Measurements from ENCODE around the gene LAIR1.
"Not testable (repeated sequence)": the region's sequence is repeated elsewhere in the genome, so short reads cannot be mapped to it uniquely, and the experiment has no call there.

The LAIR1 gene

GRCh38 chr19:54375181-54375938 is 10.6 kb upstream of the LAIR1 start:
- peak; percentile 29 for DNase-seq

GRCh38 chr19:54373781-54374631 is 9.3 kb upstream of the LAIR1 start:
- no peak for DNase-seq

DNA sequence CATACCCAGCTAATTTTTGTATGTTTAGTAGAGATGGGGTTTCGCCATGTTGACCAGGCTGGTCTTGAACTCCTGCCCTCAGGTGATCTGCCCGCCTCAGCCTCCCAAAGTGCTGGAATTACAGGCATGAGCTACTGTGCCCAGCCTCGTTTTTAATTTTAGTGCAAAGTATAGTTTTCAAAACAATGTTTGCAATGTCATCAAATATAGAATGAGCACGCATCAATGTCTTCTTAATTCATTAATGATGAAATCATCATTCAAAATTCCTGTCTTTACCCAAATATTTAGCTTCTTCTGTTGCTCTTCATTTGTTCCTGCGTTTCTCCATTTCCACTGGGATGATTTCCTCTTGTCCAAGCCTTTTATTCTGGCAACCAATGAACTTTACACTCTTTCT is 6.7 kb upstream of the LAIR1 start:
- DNase-seq, result not testable (repeated sequence)

GRCh38 chr19:54370434-54370796 is 5.7 kb upstream of the LAIR1 start:
- DNase-seq, result peak; percentile 66

- DNase-seq, result not testable (repeated sequence)
Observed at GRCh38 chr19:54369688-54370433, 5.1 kb upstream of the LAIR1 start.

DNA sequence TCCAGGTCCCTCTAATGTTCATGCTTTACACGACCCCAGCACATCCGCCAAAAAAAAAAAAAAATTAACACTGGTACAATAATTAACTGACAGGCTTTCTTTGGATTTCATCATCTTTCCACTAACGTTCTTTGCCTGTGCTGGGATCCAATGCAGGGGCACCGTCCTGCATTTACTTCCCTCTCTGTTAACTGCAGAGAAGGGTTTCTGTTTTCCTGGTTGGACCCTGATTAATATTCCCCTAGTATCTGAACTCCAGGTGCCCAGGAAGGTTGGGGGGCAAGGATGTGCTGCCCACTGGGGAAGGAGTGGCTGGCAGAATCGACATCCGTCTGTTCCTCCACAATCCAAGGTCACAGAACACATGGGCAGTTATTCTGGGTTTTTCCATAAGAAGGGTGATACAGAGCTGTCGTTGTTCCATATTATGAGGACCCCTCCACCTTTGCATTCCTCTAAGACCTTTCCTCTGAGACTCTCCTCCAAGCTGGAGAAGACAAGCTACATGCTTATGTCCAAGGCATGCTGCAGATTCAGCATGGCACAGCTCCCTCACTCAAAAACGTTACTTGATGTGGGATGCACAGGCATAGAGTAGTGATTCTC is 4.5 kb upstream of the LAIR1 start:
- DNase-seq, result no peak

GRCh38 chr19:54366811-54367210 is 2.1 kb upstream of the LAIR1 start:
- no peak for DNase-seq

GRCh38 chr19:54365798-54366197 is 1.1 kb upstream of the LAIR1 start:
- DNase-seq, result not testable (repeated sequence)

DNA sequence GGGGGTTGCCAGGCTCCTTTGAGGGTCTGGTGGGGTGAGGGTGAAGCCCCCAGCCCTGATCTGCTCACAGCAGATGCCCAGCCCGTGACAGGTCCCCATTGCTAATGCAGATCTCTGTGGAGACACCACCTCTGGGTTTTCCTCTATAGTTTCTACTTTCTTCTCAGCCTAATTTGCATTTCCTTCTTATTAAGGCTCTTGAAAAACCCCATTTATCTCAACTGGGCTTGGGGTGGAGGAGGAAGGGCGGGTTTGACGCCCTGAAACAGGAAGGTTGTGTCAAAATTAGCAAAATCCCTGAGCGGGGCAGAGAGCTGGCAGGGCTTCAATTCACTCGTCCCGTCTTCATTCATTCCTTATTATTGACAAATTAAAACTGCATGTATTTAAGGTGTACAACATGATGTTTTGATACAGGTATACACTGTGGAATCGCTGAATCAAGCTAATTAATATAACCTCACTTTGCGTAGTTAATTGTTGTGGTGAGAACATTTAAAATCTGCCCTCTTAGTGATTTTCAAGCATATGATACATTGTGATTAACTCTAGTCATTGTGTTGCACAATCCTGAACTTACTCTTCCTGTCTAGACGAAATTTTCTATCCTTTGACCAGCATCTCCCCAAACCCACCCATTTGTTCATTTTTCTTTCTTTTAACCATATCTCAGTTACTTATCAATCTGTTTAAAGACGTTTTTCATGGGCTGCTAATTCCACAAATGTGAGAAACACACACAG is 2.9 kb downstream of the LAIR1 start:
- DNase-seq, result not testable (repeated sequence)

GRCh38 chr19:54359149-54359820 is 5.4 kb downstream of the LAIR1 start:
- DNase-seq, result peak; percentile 79

DNA sequence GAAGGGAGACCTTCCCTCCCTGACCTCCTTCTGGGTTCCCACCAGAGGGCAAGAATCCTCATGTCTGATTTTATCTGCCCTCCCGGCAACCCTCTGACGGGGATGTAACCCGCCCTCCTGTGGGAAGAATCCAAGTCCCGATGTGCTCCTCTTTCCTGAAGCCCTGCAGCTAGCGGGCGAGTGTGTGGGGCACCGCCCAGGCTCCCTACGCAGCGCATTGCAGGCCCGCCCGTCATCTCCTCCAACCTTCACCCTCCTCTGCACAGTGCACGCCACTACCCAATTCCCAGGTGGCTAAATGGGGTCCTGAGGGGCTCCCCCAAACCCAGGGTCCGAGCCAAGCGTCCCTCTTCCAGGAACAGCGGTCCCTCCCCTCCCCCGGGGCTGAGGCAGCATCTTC is 7.3 kb downstream of the LAIR1 start:
- DNase-seq, result no peak

DNA sequence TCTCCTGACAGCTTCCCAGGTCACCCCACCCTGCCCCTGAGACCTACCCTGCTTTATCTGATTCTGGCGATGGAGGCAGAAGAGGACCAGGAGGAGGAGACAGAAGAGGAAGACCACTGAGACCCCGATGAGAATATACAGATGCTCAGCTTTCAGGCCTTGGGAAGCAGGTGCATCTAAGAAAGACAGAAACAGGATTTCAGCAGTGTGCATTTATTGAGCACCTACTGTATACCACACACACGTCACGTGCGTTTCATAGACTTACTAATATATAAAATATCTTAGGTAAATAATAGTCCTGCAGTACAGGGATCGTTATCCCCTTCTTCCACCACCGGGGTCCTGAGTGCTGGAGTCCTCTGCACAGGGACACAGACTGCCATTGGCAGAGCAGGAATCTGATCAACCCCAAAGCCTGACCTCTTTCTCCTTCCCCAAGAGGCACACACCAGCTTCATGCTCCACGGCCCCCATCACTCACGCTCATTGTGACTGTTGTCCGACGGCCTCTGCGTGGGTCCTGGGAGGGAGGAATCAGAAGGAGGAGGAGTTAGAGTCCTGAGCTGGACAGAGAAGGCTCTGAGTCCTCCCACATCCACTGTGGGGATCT is 8.2 kb downstream of the LAIR1 start:
- no peak for DNase-seq

DNA sequence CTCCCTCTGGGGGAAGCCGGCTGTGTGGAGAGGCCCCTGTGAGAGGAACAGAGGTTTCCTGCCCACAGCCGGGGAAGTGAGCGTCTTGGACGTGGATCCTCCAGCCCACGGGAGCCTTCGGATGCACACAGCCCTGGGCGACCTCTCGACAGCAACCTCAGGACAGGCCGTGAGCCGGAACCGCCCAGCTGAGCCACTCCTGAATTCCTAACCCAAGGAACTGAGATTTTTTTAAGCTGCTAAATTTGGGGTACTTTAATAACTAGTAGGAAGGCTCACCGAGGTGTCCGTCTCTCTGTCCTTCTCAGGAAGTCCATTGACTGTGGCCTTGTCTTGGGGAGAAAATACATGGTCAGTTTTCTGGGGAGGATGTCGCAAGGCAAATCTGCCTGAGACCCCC is 9.1 kb downstream of the LAIR1 start:
- DNase-seq, result no peak

GRCh38 chr19:54354761-54355160 is 10.0 kb downstream of the LAIR1 start:
- DNase-seq, result no peak

GRCh38 chr19:54352546-54352945 is 12.2 kb downstream of the LAIR1 start:
- DNase-seq, result no peak

GRCh38 chr19:54352041-54352440 is 12.7 kb downstream of the LAIR1 start:
- no peak for DNase-seq

DNA sequence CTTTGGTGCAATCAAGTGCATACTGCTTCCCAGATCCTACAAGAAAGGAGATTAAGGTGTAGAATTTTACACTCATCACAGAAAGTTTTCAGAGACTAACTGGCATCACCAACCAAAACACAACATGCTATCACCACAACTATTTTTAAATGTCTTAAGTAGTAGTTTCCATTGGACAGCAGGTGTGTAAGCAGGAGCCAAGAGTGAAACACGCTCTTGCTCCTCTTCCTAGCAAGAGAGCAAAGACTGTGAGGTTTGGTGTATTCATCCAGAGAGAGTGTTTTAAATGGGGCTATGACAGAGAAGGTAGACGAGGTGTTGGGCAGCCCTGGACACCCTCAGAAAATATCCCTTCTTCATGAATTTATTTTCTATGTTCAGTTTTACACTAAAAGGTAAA is 13.3 kb downstream of the LAIR1 start:
- no peak for DNase-seq

DNA sequence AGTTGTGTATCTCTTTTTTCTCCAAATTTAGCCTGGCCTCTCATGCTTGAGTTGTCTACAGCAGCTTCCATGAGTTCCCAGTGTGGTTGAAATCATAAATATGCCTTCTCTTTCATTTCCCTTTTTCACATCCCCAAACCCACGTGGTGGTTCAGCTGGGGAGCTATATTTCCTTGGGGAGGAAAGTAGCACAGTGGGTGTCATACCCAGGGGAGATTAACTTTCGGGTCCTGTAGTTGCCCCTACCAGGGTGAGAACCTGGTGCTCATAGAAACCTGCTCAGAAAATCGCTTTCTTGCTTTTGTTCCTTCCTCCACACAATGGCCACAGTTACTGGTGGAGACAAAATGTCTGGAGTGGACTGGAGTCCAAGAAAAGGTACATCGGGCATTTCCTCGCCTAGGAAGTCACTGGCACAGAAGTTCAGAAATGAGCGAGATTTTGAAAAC is 18.8 kb downstream of the LAIR1 start:
- DNase-seq, result no peak

DNA sequence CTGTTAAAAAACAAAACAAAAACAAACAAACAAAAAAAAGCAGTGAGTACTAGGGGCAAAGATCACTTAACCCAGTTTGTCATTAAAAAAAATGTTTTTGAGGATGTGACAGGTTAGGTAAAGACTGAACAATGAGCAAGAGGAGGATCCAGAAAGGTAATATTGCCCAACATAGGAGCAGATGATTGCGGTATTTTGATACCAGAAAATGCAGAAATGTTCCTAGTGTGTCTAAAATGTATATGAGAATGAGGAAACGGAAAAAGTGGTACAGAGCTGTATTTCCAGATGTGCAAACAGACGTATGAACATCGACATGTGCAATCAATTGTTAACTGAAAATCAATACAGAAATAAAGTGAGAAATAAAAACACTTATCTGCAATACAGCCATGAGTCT is 20.9 kb downstream of the LAIR1 start:
- DNase-seq, result no peak

GRCh38 chr19:54341295-54341694 is 23.4 kb downstream of the LAIR1 start:
- DNase-seq, result no peak

DNA sequence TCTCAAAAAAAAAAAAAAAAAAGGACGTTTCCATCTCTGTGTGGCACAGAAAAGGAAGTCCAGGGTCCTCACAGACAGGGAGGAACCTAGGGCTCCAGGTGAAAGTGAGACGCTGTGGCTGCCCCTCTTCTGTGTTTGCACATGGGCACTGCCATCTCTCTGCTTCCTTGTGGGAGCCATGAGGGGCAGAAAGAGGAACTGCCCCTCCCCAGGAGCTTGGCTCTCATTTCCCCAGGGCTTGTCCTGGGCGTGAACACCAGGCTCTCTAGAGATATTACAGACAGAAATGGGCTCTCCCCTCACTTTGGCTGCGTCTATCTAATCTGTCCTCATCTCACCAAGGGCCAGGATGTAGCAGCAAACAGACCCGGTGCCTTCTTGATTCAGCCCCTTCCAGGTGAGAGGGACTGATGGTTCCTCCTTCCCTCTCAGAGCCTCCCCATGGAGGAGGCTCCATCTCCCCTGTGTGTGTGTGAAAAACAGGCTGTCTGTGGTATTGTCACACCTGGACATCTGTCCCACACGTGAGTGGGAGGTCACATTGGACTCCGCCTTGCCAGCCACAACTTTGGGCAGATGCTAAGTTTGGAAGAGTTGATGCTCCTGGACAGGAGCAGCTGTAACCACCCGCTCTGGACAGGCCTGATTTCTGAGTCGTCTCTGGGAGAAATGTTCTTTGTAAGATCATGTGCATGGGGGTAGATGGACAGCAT is 24.9 kb downstream of the LAIR1 start:
- no peak for DNase-seq
